Measurements from ENCODE around the gene OR10V1. TPM values are rescaled to one million over a fixed set of nuclear protein-coding genes. Genes with fewer than 3 reads are reported as not detected.

The OR10V1 gene
- total and polyA plus RNA-seq, 2 donors, result not detected

DNA sequence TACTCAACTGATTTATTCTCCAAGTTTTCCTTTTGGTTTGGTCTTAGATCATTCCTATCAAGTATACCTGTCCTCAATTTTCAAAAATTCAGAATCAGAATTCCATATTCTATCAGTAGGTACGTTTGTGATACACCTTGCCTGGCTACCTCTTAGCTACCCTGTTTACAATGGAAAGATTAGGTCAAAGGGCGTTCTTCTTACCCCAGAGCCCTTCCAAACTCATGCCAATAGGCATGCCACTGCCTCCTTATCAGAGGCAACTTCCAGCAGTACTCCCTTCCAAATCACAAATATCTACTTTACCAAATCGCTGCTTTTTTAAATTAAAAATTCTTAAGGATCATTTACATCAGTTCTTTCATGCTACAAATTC lies 45.8 kb downstream of the OR10V1 start:
- H3K27ac ChIP-seq (ENCODE audit: low read depth in 1 of 2, low read length in 1 of 2), result peak overlapping the region in 1 of 2 donors; percentile 55
- WGBS, result 62% methylated on average over 3 of the region's 3 CpGs
- peak overlapping the region; percentile 89 to 94 for H3K4me3 ChIP-seq (ENCODE audit: low read length in 2 of 2)
- no peaks in the 10 kb centered on the region for H3K27me3 ChIP-seq (ENCODE audit: control insufficient read depth in 2 of 2, insufficient read depth in 1 of 2, low read length in 1 of 2)
- DNase-seq (ENCODE audit: low read depth in 6 of 9, low spot score in 9 of 9), result no peak
- H3K36me3 ChIP-seq (ENCODE audit: control insufficient read depth in 2 of 2, insufficient read depth in 2 of 2, low read length in 1 of 2), result peaks cover 8 to 31% of the 10 kb centered on the region in 2 donors
- H3K9me3 ChIP-seq (ENCODE audit: control insufficient read depth in 2 of 2, insufficient read depth in 1 of 2, low read length in 1 of 2), result no peaks in the 10 kb centered on the region
- peaks cover 8 to 12% of the 10 kb centered on the region in 2 donors for H3K4me1 ChIP-seq (ENCODE audit: control insufficient read depth in 2 of 2, insufficient read depth in 2 of 2, low read length in 2 of 2)

DNA sequence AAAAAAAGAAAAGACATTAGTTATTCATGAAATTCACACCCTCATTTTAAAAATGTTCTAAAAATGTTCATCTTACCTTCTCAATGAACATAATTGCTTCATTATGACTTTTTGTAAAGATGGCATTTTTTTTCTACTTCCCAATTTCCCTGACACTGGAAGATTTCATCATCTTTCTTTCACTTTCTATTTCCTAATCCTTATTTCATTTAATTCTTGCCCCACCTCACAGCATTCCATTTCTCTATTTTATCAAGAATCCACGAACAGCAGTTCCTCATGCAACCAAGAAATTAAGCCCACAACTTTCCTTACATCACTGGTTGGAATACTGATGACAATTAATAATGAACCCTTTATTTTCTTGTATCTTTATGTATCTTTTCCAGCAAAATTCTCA lies 46.7 kb downstream of the OR10V1 start:
- Histone ChIP-seq H3K4me3 (ENCODE audit: low read length in 2 of 2) (no peak overlapping the region), H3K36me3 (ENCODE audit: control insufficient read depth in 2 of 2, insufficient read depth in 2 of 2, low read length in 1 of 2) (peaks cover 8 to 39% of the 10 kb centered on the region in 2 donors), H3K27me3 (ENCODE audit: control insufficient read depth in 2 of 2, insufficient read depth in 1 of 2, low read length in 1 of 2) (no peaks in the 10 kb centered on the region), H3K27ac (ENCODE audit: low read depth in 1 of 2, low read length in 1 of 2) (no peak overlapping the region), H3K9me3 (ENCODE audit: control insufficient read depth in 2 of 2, insufficient read depth in 1 of 2, low read length in 1 of 2) (no peaks in the 10 kb centered on the region), H3K4me1 (ENCODE audit: control insufficient read depth in 2 of 2, insufficient read depth in 2 of 2, low read length in 2 of 2) (peaks cover 8 to 12% of the 10 kb centered on the region in 2 donors)
- WGBS, result 90% methylated on average over 1 of the region's 1 CpG
- DNase-seq (ENCODE audit: low read depth in 6 of 9, low spot score in 9 of 9), result no peak

Other genes starting within 250 kb of the OR10V1 start
- gene OR4D10, start 240.5 kb downstream of the OR10V1 start, total RNA-seq, result not detected
- gene OR4D10, start 240.5 kb downstream of the OR10V1 start, polyA plus RNA-seq, result under 0.01 TPM
- not detected for gene OR4D11, start 210.3 kb downstream of the OR10V1 start, total RNA-seq
- not detected for gene OR4D11, start 210.3 kb downstream of the OR10V1 start, polyA plus RNA-seq
- not detected for gene OR4D9, start 202.3 kb downstream of the OR10V1 start, total RNA-seq
- 0.02 TPM for gene OR4D9, start 202.3 kb downstream of the OR10V1 start, polyA plus RNA-seq
- 17.5 TPM for gene OSBP, start 98.1 kb downstream of the OR10V1 start, total RNA-seq
- 21.5 TPM for gene OSBP, start 98.1 kb downstream of the OR10V1 start, polyA plus RNA-seq
- gene PATL1, start 44.8 kb downstream of the OR10V1 start, total RNA-seq, result 6.0 TPM
- 13.0 TPM for gene PATL1, start 44.8 kb downstream of the OR10V1 start, polyA plus RNA-seq
- gene STX3, start 41.5 kb upstream of the OR10V1 start, total RNA-seq, result 9.4 TPM
- gene STX3, start 41.5 kb upstream of the OR10V1 start, polyA plus RNA-seq, result 14.1 TPM
- 58.1 TPM for gene MRPL16, start 96.9 kb upstream of the OR10V1 start, total RNA-seq
- gene MRPL16, start 96.9 kb upstream of the OR10V1 start, polyA plus RNA-seq, result 67.7 TPM
- not detected for gene CBLIF, start 131.7 kb upstream of the OR10V1 start, total RNA-seq
- 0.05 TPM for gene CBLIF, start 131.7 kb upstream of the OR10V1 start, polyA plus RNA-seq
- 2.1 TPM for gene TCN1, start 152.6 kb upstream of the OR10V1 start, total RNA-seq
- 1.4 TPM for gene TCN1, start 152.6 kb upstream of the OR10V1 start, polyA plus RNA-seq
- gene OOSP3, start 164.9 kb upstream of the OR10V1 start, total RNA-seq, result not detected
- gene OOSP3, start 164.9 kb upstream of the OR10V1 start, polyA plus RNA-seq, result 0.05 TPM
- not detected for gene OOSP1, start 224.6 kb upstream of the OR10V1 start, total RNA-seq
- not detected for gene OOSP1, start 224.6 kb upstream of the OR10V1 start, polyA plus RNA-seq